ENCODE data around the gene KIAA0232.

DNA sequence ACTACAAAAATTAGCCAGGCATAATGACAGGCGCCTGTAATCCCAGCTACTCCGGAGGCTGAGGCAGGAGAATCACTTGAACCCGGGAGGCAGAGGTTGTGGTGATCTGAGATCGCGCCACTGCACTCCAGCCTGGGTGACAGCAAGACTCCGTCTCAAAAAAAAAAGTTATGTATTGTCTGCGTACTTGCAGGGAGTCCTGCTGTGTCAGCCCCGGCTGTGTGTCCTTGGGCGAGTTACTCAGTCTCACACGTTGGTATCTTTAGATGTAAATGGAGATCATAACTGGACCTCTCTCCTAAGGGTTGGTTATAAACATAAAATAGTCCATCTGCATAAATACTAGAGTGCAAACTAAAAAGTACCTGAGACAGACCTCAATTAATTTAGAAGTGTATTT is 104.4 kb downstream of the KIAA0232 start:
- TF ChIP-seq, protein P1, sequence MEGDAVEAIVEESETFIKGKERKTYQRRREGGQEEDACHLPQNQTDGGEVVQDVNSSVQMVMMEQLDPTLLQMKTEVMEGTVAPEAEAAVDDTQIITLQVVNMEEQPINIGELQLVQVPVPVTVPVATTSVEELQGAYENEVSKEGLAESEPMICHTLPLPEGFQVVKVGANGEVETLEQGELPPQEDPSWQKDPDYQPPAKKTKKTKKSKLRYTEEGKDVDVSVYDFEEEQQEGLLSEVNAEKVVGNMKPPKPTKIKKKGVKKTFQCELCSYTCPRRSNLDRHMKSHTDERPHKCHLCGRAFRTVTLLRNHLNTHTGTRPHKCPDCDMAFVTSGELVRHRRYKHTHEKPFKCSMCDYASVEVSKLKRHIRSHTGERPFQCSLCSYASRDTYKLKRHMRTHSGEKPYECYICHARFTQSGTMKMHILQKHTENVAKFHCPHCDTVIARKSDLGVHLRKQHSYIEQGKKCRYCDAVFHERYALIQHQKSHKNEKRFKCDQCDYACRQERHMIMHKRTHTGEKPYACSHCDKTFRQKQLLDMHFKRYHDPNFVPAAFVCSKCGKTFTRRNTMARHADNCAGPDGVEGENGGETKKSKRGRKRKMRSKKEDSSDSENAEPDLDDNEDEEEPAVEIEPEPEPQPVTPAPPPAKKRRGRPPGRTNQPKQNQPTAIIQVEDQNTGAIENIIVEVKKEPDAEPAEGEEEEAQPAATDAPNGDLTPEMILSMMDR (conservative IDR thresholded peaks at IDR 0.05; ENCODE audit: low read depth, low read length): no peak
- no peak for TF ChIP-seq EZH2phosphoT487 (IDR thresholded peaks at IDR 0.05; ENCODE audit: borderline replicate concordance, low read length)
- no peak for TF ChIP-seq EZH2 (IDR thresholded peaks at IDR 0.05; ENCODE audit: low read length, unreplicated experiment)
